Tibial artery (tissue), 4 donors: ENCODE results near the gene ACAP3.

ENCODE experiments used
- DNase-seq, 2 donors: peaks; one replicate each; pipeline ENCODE4 v3.0.0-alpha.2; 2019
- H3K27ac ChIP-seq, 2 donors: fragments of 200-600 bp; sonication (generic) in 1 of 2; 1 replicate in 1 of 2; 2 replicates in 1 of 2; pipeline ENCODE4 v1.5.1; 2018 to 2019; ENCODE audit warnings: mild to moderate bottlenecking in 1 of 2
- H3K27me3 ChIP-seq, 2 donors: fragments of 200-600 bp; sonication (generic) in 1 of 2; one replicate each; pipeline versions ENCODE4 v1.5.1 to v1.6.0; 2016 to 2019
- H3K36me3 ChIP-seq, 3 donors: fragments of 200-600 bp; sonication (generic) in 2 of 3; one replicate each; pipeline ENCODE4 v1.5.1; 2016 to 2019; ENCODE audit warnings: mild to moderate bottlenecking in 2 of 3
- H3K4me1 ChIP-seq, 4 donors: fragments of 200-600 bp; sonication (generic) in 2 of 4; 1 replicate in 3 of 4; 2 replicates in 1 of 4; pipeline ENCODE4 v1.5.1; 2016 to 2019
- H3K4me3 ChIP-seq, 2 donors: fragments of 200-600 bp; sonication (generic) in 1 of 2; 1 replicate in 1 of 2; 2 replicates in 1 of 2; pipeline ENCODE4 v1.5.1; 2018 to 2019; ENCODE audit warnings: mild to moderate bottlenecking in 2 of 2
- H3K9me3 ChIP-seq, 3 donors: fragments of 200-600 bp; sonication (generic) in 1 of 3; one replicate each; pipeline ENCODE4 v1.5.1; 2016 to 2019
- intact Hi-C: fragments of 100-400 bp; cut with DNase I; formaldehyde crosslinking; loops from one replicate; pipeline ENCODE4 v1.15.0; 2023; ENCODE audit warnings: low total_unique reads
- TF ChIP-seq, protein P1 (sequence below), 2 experiments: fragments of 200-600 bp in 1 of 2; fragments of 450-650 bp in 1 of 2; IDR thresholded peaks; one replicate each; pipeline ENCODE4 v1.5.1; 2017 to 2019; ENCODE audit warnings: antibody characterized with exemption in 2 of 2, mild to moderate bottlenecking in 1 of 2, moderate library complexity in 1 of 2

Gene ACAP3

DNA sequence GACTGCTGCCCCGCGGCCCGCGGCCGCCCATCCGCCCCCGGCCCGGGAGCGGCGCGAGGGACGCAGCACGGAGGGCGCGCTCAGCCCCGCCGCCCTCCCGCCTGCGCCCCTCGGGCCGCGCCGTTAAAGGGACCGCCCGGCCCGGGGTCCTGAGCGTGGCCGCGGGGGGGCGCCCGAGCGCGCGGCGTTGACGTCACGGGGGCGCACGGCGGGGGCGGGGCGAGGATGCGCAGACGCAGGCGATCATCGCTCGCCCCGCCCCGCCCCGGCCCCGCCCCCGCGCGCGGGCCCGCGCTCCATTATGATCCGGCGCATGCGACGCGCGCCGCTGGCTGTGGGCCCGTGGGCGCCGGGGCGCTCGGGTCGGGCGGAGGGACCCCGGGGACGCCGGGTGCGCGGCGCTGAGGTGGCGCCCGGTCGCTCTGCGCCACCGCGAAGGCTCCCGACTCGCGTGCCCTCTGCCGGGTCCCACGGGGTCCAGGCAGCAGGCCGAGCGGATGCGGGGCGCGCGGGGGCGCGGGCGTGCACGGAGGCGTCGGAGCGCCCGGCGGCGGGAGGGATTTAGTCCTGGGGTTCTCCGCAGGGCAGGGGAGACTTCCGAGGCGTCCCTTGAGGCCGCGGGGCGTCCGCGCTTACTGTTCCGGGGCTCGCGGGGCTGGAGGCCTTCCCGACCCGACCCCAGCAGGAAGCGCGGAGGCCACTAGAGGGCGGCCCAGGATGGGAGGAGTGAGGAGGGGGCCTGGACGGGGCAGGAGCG, 41.7 kb upstream of the ACAP3 start, which contains the start of gene DVL1:
Gene DVL1, minus strand, starts transcription at position 163 of the 757 bp plus-strand sequence. CDS start 353 bp downstream, outside the sequence.
- H3K27ac ChIP-seq = peak within 1 kb of the TSS; percentile 87 to 88
- peak; percentile 44 to 81 for DNase-seq
- intact Hi-C loops = loop anchor here (2.0 kb wide), 1 partner anchor 25 kb away; the partner anchor contains the start of gene AURKAIP1
- H3K4me1 ChIP-seq = peaks cover 0 to 74% (median 57%) of the 10 kb centered on the region in 4 donors
- no peaks in the 10 kb centered on the region for H3K27me3 ChIP-seq
- no peaks in the 10 kb centered on the region for H3K9me3 ChIP-seq
- TF ChIP-seq, protein P1, sequence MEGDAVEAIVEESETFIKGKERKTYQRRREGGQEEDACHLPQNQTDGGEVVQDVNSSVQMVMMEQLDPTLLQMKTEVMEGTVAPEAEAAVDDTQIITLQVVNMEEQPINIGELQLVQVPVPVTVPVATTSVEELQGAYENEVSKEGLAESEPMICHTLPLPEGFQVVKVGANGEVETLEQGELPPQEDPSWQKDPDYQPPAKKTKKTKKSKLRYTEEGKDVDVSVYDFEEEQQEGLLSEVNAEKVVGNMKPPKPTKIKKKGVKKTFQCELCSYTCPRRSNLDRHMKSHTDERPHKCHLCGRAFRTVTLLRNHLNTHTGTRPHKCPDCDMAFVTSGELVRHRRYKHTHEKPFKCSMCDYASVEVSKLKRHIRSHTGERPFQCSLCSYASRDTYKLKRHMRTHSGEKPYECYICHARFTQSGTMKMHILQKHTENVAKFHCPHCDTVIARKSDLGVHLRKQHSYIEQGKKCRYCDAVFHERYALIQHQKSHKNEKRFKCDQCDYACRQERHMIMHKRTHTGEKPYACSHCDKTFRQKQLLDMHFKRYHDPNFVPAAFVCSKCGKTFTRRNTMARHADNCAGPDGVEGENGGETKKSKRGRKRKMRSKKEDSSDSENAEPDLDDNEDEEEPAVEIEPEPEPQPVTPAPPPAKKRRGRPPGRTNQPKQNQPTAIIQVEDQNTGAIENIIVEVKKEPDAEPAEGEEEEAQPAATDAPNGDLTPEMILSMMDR (IDR thresholded peaks at IDR 0.05) = peak; percentile 53 to 55
- H3K4me3 ChIP-seq = peak within 1 kb of the TSS; percentile 81 to 84
- peaks cover 7 to 21% (median 18%) of the 10 kb centered on the region in 3 donors for H3K36me3 ChIP-seq

- Histone ChIP-seq H3K36me3 (peaks cover 2 to 13% (median 10%) of the 10 kb centered on the region in 3 donors), H3K9me3 (no peaks in the 10 kb centered on the region), H3K27me3 (no peaks in the 10 kb centered on the region), H3K27ac (peak overlapping the region; percentile 64 to 66), H3K4me1 (peaks cover 0 to 74% (median 49%) of the 10 kb centered on the region in 4 donors), H3K4me3 (peak overlapping the region; percentile 81 to 84)
- peak in 1 of 2 donors; percentile 48 for DNase-seq
- TF ChIP-seq, protein P1 (IDR thresholded peaks at IDR 0.05) = no peak
- intact Hi-C loops = loop anchor here (2.0 kb wide), 1 partner anchor 26 kb away; the partner anchor contains the start of gene AURKAIP1
These were observed 40.9 kb upstream of the ACAP3 start for GRCh38 chr1:1348420-1349255.

DNA sequence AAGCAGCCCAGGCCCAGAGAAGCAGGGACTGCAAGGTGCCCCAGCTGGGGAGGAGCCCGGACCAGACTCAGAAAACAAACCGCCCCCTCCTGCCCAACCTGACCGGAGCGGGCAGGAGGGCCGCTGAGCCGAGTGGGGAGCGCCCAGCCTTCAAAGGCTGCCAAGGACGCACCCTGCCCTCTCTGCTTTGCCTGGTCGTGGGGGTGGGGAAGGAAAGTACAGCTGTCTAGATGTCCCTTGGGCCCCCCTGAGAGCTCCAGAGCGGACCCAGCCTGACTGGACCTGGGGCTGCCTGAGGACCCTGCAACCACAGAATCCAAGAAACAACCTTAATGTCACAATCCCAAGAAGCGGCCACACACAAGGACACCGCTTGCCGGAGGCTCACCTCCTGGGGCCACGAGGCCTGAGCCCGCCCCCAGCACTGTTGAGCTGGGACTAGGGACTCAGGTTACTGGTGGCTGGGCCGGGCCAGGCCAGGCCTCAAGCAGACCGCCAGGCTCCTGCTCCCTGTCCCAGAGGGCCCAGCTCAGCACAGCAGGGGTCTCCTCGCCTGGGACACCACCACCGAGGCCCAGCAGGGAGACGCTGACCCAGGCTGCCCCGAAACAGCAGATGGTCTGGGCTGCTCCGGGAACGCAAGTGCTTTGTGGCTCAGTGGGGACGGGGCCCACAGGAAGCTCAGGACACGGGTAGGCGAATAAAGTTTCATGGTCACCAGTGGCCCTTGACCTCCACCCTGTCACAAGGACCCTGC, 40.1 kb upstream of the ACAP3 start:
- H3K4me1 ChIP-seq = peaks cover 0 to 66% (median 46%) of the 10 kb centered on the region in 4 donors
- H3K27ac ChIP-seq = peak overlapping the region; percentile 64 to 66
- no peaks in the 10 kb centered on the region for H3K27me3 ChIP-seq
- intact Hi-C loops = loop anchor here (2.0 kb wide), 1 partner anchor 27 kb away; the partner anchor contains the start of gene AURKAIP1
- H3K4me3 ChIP-seq = peak overlapping the region; percentile 81 to 84
- peaks cover 0 to 5% (median 2%) of the 10 kb centered on the region in 3 donors for H3K36me3 ChIP-seq
- H3K9me3 ChIP-seq = no peaks in the 10 kb centered on the region
- TF ChIP-seq, protein P1 (IDR thresholded peaks at IDR 0.05) = no peak
- DNase-seq = no peak

- intact Hi-C loops = no loop called here
- no peaks in the 10 kb centered on the region for H3K9me3 ChIP-seq
- DNase-seq = no peak
- H3K27me3 ChIP-seq = no peaks in the 10 kb centered on the region
- H3K27ac ChIP-seq = peak overlapping the region; percentile 64 to 66
- TF ChIP-seq, protein P1 (IDR thresholded peaks at IDR 0.05) = no peak
- H3K36me3 ChIP-seq = peaks cover 0 to 1% (median 0%) of the 10 kb centered on the region in 3 donors
- peak overlapping the region; percentile 81 to 84 for H3K4me3 ChIP-seq
- H3K4me1 ChIP-seq = peaks cover 0 to 59% (median 44%) of the 10 kb centered on the region in 4 donors
These were observed 39.4 kb upstream of the ACAP3 start for GRCh38 chr1:1347026-1347595.
